A549 (cell line): ENCODE results near the gene MCTP1. TPM values are rescaled to one million over a fixed set of nuclear protein-coding genes. Genes with fewer than 3 reads are reported as not detected.

Experiments
- ATAC-seq, 2 experiments: fragments of 200-7000 bp in 1 of 2; fragments of >200 bp in 1 of 2; cut with Nextera tagmentation in 1 of 2; cut with Tn5 transposase in 1 of 2; 3 replicates each; pipeline versions ENCODE4 v1.8.0 to v1.9.1; 2018 to 2020; ENCODE audit warnings: mild to moderate bottlenecking in 1 of 2, moderate library complexity in 1 of 2
- CTCF ChIA-PET: fragments of 300-600 bp; sonication (Branson Sonifier 250); formaldehyde crosslinking; extraction: SDS; loops from one replicate; lab custom pipeline; 2021; ENCODE audit warnings: antibody characterized with exemption, inconsistent platforms; lab: Yijun Ruan, JAX
- POLR2A ChIA-PET: fragments of 350-600 bp; formaldehyde crosslinking; extraction: SDS; loops from one replicate; lab custom pipeline; 2021; ENCODE audit warnings: antibody characterized with exemption, inconsistent platforms; lab: Yijun Ruan, JAX
- DNase-seq, 2 experiments: peaks; one replicate each; pipeline versions ENCODE4 v3.0.0 to v3.0.0-alpha.2; 2011 to 2016; ENCODE audit warnings: low read depth in 1 of 2, low spot score in 1 of 2
- FAIRE-seq: peaks from 2 replicates; lab custom pipeline; 2011; peaks lifted over from hg19 to GRCh38; lab: Jason Lieb, UNC
- H3K27ac ChIP-seq, 2 experiments: fragments of >200 bp; sonication (Bioruptor Twin); formaldehyde crosslinking; 3 replicates each; pipeline ENCODE4 v1.5.1; 2016 to 2017
- H3K4me1 ChIP-seq: fragments of >200 bp; sonication (Bioruptor Twin); formaldehyde crosslinking; 3 replicates; pipeline ENCODE4 v1.6.1; 2016
- H3K4me2 ChIP-seq: fragments of >200 bp; sonication (Bioruptor Twin); formaldehyde crosslinking; 3 replicates; pipeline ENCODE4 v1.6.1; 2016
- H3K4me3 ChIP-seq: fragments of >200 bp; sonication (Bioruptor Twin); formaldehyde crosslinking; 3 replicates; pipeline ENCODE4 v1.5.1; 2016
- H3K9me3 ChIP-seq: fragments of >200 bp; sonication (Bioruptor Twin); formaldehyde crosslinking; 3 replicates; pipeline ENCODE4 v1.6.1; 2016
- ATOH8 ChIP-seq: fragments of 250-450 bp; sonication (Bioruptor Pico); IDR thresholded peaks from 2 replicates; pipeline ENCODE4 v1.5.0; 2020; ENCODE audit warnings: low read depth, mild to moderate bottlenecking, moderate library complexity
- BCL3 ChIP-seq: fragments of >200 bp; sonication (Bioruptor Twin); formaldehyde crosslinking; IDR thresholded peaks from 3 replicates; pipeline ENCODE4 v1.6.1; 2016
- BHLHE40 ChIP-seq: IDR thresholded peaks from 2 replicates; pipeline ENCODE4 v1.6.1; 2012; ENCODE audit warnings: low read depth, low read length, inconsistent platforms
- CHD2 ChIP-seq: fragments of 150-350 bp; IDR thresholded peaks from 2 replicates; pipeline ENCODE4 v1.6.1; 2014; ENCODE audit warnings: low read length; ENCODE audit not compliant: partially characterized antibody
- CHD4 ChIP-seq: fragments of 200-600 bp; sonication (generic); IDR thresholded peaks from 2 replicates; pipeline ENCODE4 v1.6.1; 2016; ENCODE audit warnings: antibody characterized with exemption, mild to moderate bottlenecking, borderline replicate concordance
- E2F6 ChIP-seq: IDR thresholded peaks from 2 replicates; pipeline ENCODE4 v1.6.1; 2012; ENCODE audit warnings: low read depth, borderline replicate concordance
- EHF ChIP-seq: fragments of 250-450 bp; sonication (Bioruptor Pico); IDR thresholded peaks from 2 replicates; pipeline ENCODE4 v1.5.0; 2020; ENCODE audit warnings: mild to moderate bottlenecking
- ELK1 ChIP-seq: fragments of 150-350 bp; IDR thresholded peaks from 2 replicates; pipeline ENCODE4 v1.6.1; 2014; ENCODE audit warnings: low read depth, mild to moderate bottlenecking, low read length
- ESRRA ChIP-seq: fragments of 150-350 bp; IDR thresholded peaks from 2 replicates; pipeline ENCODE4 v1.6.1; 2014; ENCODE audit warnings: mild to moderate bottlenecking, low read length, borderline replicate concordance
- HDAC2 ChIP-seq: fragments of 200-600 bp; sonication (generic); IDR thresholded peaks from 2 replicates; pipeline ENCODE4 v1.6.1; 2016
- HEYL ChIP-seq: fragments of 250-450 bp; sonication (Bioruptor Pico); IDR thresholded peaks from 2 replicates; pipeline ENCODE4 v1.8.0; 2021; ENCODE audit warnings: mild to moderate bottlenecking, moderate library complexity
- HMGXB4 ChIP-seq: fragments of 250-450 bp; sonication (Bioruptor Pico); IDR thresholded peaks from 2 replicates; pipeline ENCODE4 v1.5.0; 2021; ENCODE audit warnings: mild to moderate bottlenecking, moderate library complexity, borderline replicate concordance
- JUN ChIP-seq, 2 experiments: fragments of >200 bp; sonication (Bioruptor Twin); formaldehyde crosslinking; IDR thresholded peaks; 2 replicates in 1 of 2; 3 replicates in 1 of 2; pipeline ENCODE4 v1.6.1; 2016 to 2017
- JUNB ChIP-seq: fragments of >200 bp; sonication (Bioruptor Twin); formaldehyde crosslinking; IDR thresholded peaks from 2 replicates; pipeline ENCODE4 v1.6.1; 2016
- KDM1A ChIP-seq: fragments of 200-600 bp; sonication (generic); IDR thresholded peaks from 2 replicates; pipeline ENCODE4 v1.6.1; 2016; ENCODE audit warnings: low read depth, mild to moderate bottlenecking
- KDM5A ChIP-seq: fragments of 200-600 bp; sonication (generic); IDR thresholded peaks from 2 replicates; pipeline ENCODE4 v1.6.1; 2016; ENCODE audit warnings: antibody characterized with exemption, mild to moderate bottlenecking
- MAFK ChIP-seq: fragments of 450-650 bp; IDR thresholded peaks from 2 replicates; pipeline ENCODE4 v1.6.1; 2014; ENCODE audit not compliant: partially characterized antibody
- MAZ ChIP-seq: fragments of 150-350 bp; IDR thresholded peaks from 2 replicates; pipeline ENCODE4 v1.6.1; 2014; ENCODE audit warnings: antibody characterized with exemption, low read depth, low read length, borderline replicate concordance
- NPAS2 ChIP-seq: fragments of 250-450 bp; sonication (Bioruptor Pico); IDR thresholded peaks from 2 replicates; pipeline ENCODE4 v1.8.0; 2022; ENCODE audit warnings: mild to moderate bottlenecking, moderate library complexity, borderline replicate concordance
- NR3C1 ChIP-seq: fragments of >200 bp; sonication (Bioruptor Twin); formaldehyde crosslinking; IDR thresholded peaks from 3 replicates; pipeline ENCODE4 v1.6.1; 2017
- RAD21 ChIP-seq, 2 experiments: fragments of >200 bp in 1 of 2; sonication (Bioruptor Twin) in 1 of 2; formaldehyde crosslinking in 1 of 2; IDR thresholded peaks in 1 of 2; conservative IDR thresholded peaks in 1 of 2; 2 replicates in 1 of 2; 3 replicates in 1 of 2; pipeline ENCODE4 v1.6.1; 2012 to 2018; ENCODE audit warnings: inconsistent platforms in 1 of 2
- RCOR1 ChIP-seq: fragments of 150-350 bp; IDR thresholded peaks from 2 replicates; pipeline ENCODE4 v1.6.1; 2014; ENCODE audit warnings: antibody characterized with exemption, low read length, low read depth
- SMC3 ChIP-seq: fragments of >200 bp; sonication (Bioruptor Twin); formaldehyde crosslinking; IDR thresholded peaks from 3 replicates; pipeline ENCODE4 v1.6.1; 2018; ENCODE audit warnings: inconsistent platforms
- SREBF2 ChIP-seq: fragments of 450-650 bp; IDR thresholded peaks from 2 replicates; pipeline ENCODE4 v1.6.1; 2014; ENCODE audit warnings: mild to moderate bottlenecking, moderate library complexity
- ZNF302 ChIP-seq: fragments of 250-450 bp; sonication (Bioruptor Pico); IDR thresholded peaks from 2 replicates; pipeline ENCODE4 v1.9.0; 2021; ENCODE audit warnings: inconsistent platforms, mild to moderate bottlenecking, moderate library complexity
- whole genome bisulfite sequencing: methylation state at CpG from one replicate; pipeline ENCODE4 v1.1.6; 2017; ENCODE audit errors: missing lambda C conversion rate; 5-methylcytosine and 5-hydroxymethylcytosine counted together
- polyA plus RNA-seq, 4 experiments: library from polyadenylated mRNA; depleted of rRNA in 3 of 4; stranded (reverse); fragments of >200 nt; fragmentation: RNase III in 1 of 4; extraction: RNeasy Plus Mini Kit Qiagen cat#74134 plus additional on column Dnase treatment in 1 of 4; gene quantifications; 2 replicates in 3 of 4; 3 replicates in 1 of 4; pipeline ENCODE4 v1.2.3, GENCODE V29; 2011 to 2017

The MCTP1 gene
- polyA plus RNA-seq, 2 of the 4 experiments (the other 2 are of a cell fraction), result 5.4 to 6.9 TPM

GRCh38 chr5:94941122-94941755 is 343.7 kb downstream of the MCTP1 start:
- WGBS, result 61% methylated on average over 1 of the region's 1 CpG
- no peak for TF ChIP-seq ZNF302
- TF ChIP-seq ATOH8 (CRISPR knock-in tag), result no peak
- no peak for TF ChIP-seq CHD2
- no peak for TF ChIP-seq NPAS2
- no peak for TF ChIP-seq BCL3
- no peak for TF ChIP-seq MAFK
- TF ChIP-seq E2F6, result no peak
- no peaks in the 10 kb centered on the region for H3K9me3 ChIP-seq
- no peak for ATAC-seq
- no peak overlapping the region for H3K27ac ChIP-seq
- FAIRE-seq, result no peak
- ChIA-PET CTCF (no interaction called here), POLR2A (no interaction called here)
- no peaks in the 10 kb centered on the region for H3K4me1 ChIP-seq
- H3K4me3 ChIP-seq, result no peak overlapping the region
- DNase-seq, result no peak
- no peak overlapping the region for H3K4me2 ChIP-seq

- CTCF ChIA-PET, result interaction anchor here (0.6 kb wide), 1 partner anchor 234 kb away, joined by 3 read pairs; no protein-coding TSS in a partner anchor
- DNase-seq, result no peak
- TF ChIP-seq HMGXB4 (CRISPR knock-in tag) (no peak), HDAC2 (no peak), KDM5A (no peak), BCL3 (no peak), RCOR1 (no peak), MAZ (no peak), KDM1A (no peak), CHD4 (no peak), JUNB (no peak), EHF (CRISPR knock-in tag) (no peak), SMC3 (no peak), HEYL (CRISPR knock-in tag) (no peak), JUN (IDR thresholded peaks at IDR 0.05) (no peak), BHLHE40 (no peak), NR3C1 (no peak), ESRRA (no peak), SREBF2 (no peak), RAD21 (conservative IDR thresholded peaks at IDR 0.05 in 1 of 2, IDR thresholded peaks at IDR 0.05 in 1 of 2) (no peak), E2F6 (no peak), ELK1 (no peak)
- Histone ChIP-seq H3K4me3 (no peak overlapping the region), H3K4me1 (no peaks in the 10 kb centered on the region), H3K27ac (no peak overlapping the region), H3K9me3 (no peaks in the 10 kb centered on the region), H3K4me2 (no peak overlapping the region)
- no peak for ATAC-seq
- no peak for FAIRE-seq
- POLR2A ChIA-PET, result no interaction called here
- 25% methylated on average over 2 of the region's 2 CpGs for WGBS
Measured at GRCh38 chr5:94932259-94932658, 352.6 kb downstream of the MCTP1 start.
